ENCODE measurements around the gene SYT7. TPM values are rescaled to one million over a fixed set of nuclear protein-coding genes. Genes with fewer than 3 reads are reported as not detected.

The SYT7 gene
- total RNA-seq, 1 donor from 2014 or later = 4.1 TPM

DNA sequence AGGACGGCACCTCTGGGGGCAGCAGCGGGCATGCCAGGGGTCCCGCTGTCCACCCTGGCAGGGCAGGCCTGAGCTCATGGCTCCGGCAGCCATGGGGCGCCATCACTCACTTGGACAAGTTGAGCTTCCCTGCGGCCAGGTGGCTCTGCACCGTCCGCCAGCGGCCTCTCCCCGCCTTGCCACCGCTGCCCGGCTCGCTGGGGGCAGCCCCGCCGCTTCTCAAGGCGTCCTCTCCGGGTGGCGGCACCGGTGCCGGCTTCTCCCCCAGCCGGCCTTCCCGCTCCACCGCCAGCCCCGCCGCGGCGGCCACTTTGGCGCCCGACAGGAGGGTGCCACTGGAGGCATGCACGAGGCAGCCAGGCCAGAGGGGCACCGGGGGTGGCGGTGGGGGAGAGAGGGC lies 35.0 kb downstream of the SYT7 start:
- Mint-ChIP-seq H3K27ac (ENCODE audit: unreplicated experiment) (no peak overlapping the region), H3K4me1 (peaks cover 20% of the 10 kb centered on the region)
- no peak for DNase-seq (ENCODE audit: low read depth, low spot score)

DNA sequence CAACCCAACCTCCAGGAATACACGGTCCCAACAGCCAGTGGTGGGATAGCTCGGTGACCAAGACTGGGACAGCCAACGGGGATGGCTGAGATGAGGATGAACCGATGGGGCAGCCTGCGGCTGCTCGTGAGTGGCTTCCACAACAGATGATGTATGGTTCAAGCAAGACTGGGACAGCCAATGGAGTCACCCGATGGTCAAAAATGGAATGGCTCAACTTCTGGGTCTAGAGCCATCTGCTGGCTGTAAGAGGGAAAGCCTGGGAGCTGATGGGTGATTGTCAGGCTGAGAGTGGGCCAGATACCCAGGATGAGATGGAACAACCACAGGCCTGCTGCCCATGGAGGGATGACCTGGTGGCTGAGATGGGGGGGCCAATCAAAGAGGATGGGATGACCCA lies 35.5 kb downstream of the SYT7 start:
- Mint-ChIP-seq H3K4me3 (no peak overlapping the region), H3K9me3 (no peaks in the 10 kb centered on the region), H3K36me3 (ENCODE audit: low read depth) (no peaks in the 10 kb centered on the region), H3K4me1 (peaks cover 20% of the 10 kb centered on the region), H3K27ac (ENCODE audit: unreplicated experiment) (no peak overlapping the region), H3K27me3 (ENCODE audit: low read depth) (no peaks in the 10 kb centered on the region)
- TF ChIP-seq, protein P1, sequence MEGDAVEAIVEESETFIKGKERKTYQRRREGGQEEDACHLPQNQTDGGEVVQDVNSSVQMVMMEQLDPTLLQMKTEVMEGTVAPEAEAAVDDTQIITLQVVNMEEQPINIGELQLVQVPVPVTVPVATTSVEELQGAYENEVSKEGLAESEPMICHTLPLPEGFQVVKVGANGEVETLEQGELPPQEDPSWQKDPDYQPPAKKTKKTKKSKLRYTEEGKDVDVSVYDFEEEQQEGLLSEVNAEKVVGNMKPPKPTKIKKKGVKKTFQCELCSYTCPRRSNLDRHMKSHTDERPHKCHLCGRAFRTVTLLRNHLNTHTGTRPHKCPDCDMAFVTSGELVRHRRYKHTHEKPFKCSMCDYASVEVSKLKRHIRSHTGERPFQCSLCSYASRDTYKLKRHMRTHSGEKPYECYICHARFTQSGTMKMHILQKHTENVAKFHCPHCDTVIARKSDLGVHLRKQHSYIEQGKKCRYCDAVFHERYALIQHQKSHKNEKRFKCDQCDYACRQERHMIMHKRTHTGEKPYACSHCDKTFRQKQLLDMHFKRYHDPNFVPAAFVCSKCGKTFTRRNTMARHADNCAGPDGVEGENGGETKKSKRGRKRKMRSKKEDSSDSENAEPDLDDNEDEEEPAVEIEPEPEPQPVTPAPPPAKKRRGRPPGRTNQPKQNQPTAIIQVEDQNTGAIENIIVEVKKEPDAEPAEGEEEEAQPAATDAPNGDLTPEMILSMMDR (conservative IDR thresholded peaks at IDR 0.05) = peak; percentile 51
- DNase-seq (ENCODE audit: low read depth, low spot score) = no peak

More for the DNA sequence above, 35.0 kb downstream of the SYT7 start:
- Mint-ChIP-seq H3K36me3 (ENCODE audit: low read depth) (no peaks in the 10 kb centered on the region), H3K4me3 (no peak overlapping the region), H3K9me3 (no peaks in the 10 kb centered on the region), H3K27me3 (ENCODE audit: low read depth) (no peaks in the 10 kb centered on the region)
- TF ChIP-seq, protein P1 (conservative IDR thresholded peaks at IDR 0.05) = no peak

- H3K9me3 Mint-ChIP-seq = no peaks in the 10 kb centered on the region
- peaks cover 20% of the 10 kb centered on the region for H3K4me1 Mint-ChIP-seq
- TF ChIP-seq, protein P1 (conservative IDR thresholded peaks at IDR 0.05) = no peak
- H3K27ac Mint-ChIP-seq (ENCODE audit: unreplicated experiment) = no peak overlapping the region
- no peaks in the 10 kb centered on the region for H3K36me3 Mint-ChIP-seq (ENCODE audit: low read depth)
- DNase-seq (ENCODE audit: low read depth, low spot score) = no peak
- H3K27me3 Mint-ChIP-seq (ENCODE audit: low read depth) = peaks cover 7% of the 10 kb centered on the region
- H3K4me3 Mint-ChIP-seq = no peak overlapping the region
Measured at GRCh38 chr11:61544466-61544865, 36.4 kb downstream of the SYT7 start.

DNA sequence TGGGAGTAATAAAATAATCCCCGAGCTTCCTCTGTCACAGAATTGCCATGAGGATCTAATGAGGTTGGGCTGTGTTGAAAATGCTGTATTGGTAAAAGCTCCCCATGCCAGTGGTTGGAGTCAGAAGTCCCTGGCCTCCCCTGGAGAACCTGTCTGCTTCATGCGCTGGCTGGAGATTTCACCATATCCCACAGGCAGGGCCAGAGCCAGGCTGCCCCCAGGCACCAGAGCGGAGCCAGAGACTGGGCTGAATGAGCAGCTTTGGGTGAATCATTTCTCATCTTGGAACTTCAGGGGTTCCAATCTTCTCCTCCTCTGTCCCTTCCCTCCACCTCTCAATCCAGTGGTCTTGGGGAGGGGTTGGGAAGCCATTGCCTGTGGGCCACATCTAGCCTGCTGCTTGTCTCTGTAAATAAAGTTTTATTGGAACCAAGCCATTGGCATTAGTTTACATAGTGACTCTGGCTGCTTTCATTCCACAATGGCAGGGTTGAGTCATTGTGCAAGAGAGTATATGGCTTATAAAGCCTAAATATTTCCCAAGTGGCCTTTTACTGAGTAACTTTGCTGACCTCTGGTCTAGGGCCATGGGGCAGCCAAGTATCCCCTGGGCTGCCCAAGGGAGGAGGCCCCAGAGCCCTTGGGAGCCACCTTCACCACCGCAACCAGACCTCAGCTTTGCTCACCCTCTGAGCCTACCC lies 37.1 kb downstream of the SYT7 start:
- Mint-ChIP-seq H3K4me1 (peaks cover 20% of the 10 kb centered on the region), H3K9me3 (no peaks in the 10 kb centered on the region), H3K4me3 (no peak overlapping the region), H3K27ac (ENCODE audit: unreplicated experiment) (no peak overlapping the region), H3K27me3 (ENCODE audit: low read depth) (peaks cover 14% of the 10 kb centered on the region), H3K36me3 (ENCODE audit: low read depth) (no peaks in the 10 kb centered on the region)
- DNase-seq (ENCODE audit: low read depth, low spot score) = no peak
- TF ChIP-seq, protein P1 (conservative IDR thresholded peaks at IDR 0.05) = no peak

DNA sequence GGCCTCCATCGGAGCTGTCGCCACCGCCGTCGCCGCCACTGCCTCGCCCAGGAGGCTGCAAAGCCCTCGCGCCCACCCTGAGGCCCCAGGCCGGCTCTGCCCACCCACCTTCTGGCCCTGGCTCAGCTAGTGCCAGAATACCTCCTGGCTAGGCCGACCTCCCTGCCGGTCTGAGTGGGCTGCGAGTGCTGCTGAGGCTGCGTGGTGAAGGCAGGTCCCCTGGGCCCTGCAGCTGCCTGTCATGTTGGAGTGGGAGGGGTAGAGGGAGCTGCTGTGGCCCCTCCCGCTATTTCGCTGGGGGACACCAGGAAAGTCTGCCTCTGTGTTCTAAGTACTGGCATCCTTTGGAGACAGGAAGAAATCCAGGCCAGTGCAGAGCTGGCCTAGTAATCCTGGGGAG lies 38.2 kb downstream of the SYT7 start:
- no peak for DNase-seq (ENCODE audit: low read depth, low spot score)
- Mint-ChIP-seq H3K27me3 (ENCODE audit: low read depth) (peaks cover 14% of the 10 kb centered on the region), H3K27ac (ENCODE audit: unreplicated experiment) (no peak overlapping the region), H3K4me1 (peaks cover 17% of the 10 kb centered on the region), H3K36me3 (ENCODE audit: low read depth) (no peaks in the 10 kb centered on the region), H3K9me3 (no peaks in the 10 kb centered on the region), H3K4me3 (no peak overlapping the region)
- TF ChIP-seq, protein P1 (conservative IDR thresholded peaks at IDR 0.05) = no peak
